SK-N-SH (cell line): Measurements from ENCODE around the gene DOCK10. TPM values are rescaled to one million over a fixed set of nuclear protein-coding genes. Genes with fewer than 3 reads are reported as not detected.

Experiments used
- CHD2 ChIP-seq: fragments of 150-350 bp; IDR thresholded peaks from 2 replicates; pipeline ENCODE4 v1.6.1; 2018; ENCODE audit warnings: low read length; ENCODE audit not compliant: partially characterized antibody
- ELF1 ChIP-seq: IDR thresholded peaks from 2 replicates; pipeline ENCODE4 v1.4.0; 2012
- FOSL2 ChIP-seq: IDR thresholded peaks from 2 replicates; pipeline ENCODE4 v1.4.0; 2012; ENCODE audit warnings: low read depth, mild to moderate bottlenecking, moderate library complexity, borderline replicate concordance
- FOXJ3 ChIP-seq: sonication (generic); formaldehyde crosslinking; IDR thresholded peaks from 2 replicates; pipeline ENCODE4 v1.5.1; 2020; ENCODE audit warnings: mild to moderate bottlenecking, missing genetic modification reagents
- FOXM1 ChIP-seq: IDR thresholded peaks from 2 replicates; pipeline ENCODE4 v1.4.0; 2012; ENCODE audit warnings: low read depth, mild to moderate bottlenecking
- GABPA ChIP-seq: IDR thresholded peaks from 2 replicates; pipeline ENCODE4 v1.4.0; 2012; ENCODE audit warnings: low read depth, mild to moderate bottlenecking
- GATA2 ChIP-seq: sonication (generic); formaldehyde crosslinking; IDR thresholded peaks from 2 replicates; pipeline ENCODE4 v1.5.0; 2020; ENCODE audit warnings: mild to moderate bottlenecking, missing genetic modification reagents
- MEF2A ChIP-seq: IDR thresholded peaks from 2 replicates; pipeline ENCODE4 v1.4.0; 2012; ENCODE audit warnings: low read depth, borderline replicate concordance
- MXI1 ChIP-seq: IDR thresholded peaks from 2 replicates; pipeline ENCODE4 v1.6.1; 2012; ENCODE audit warnings: mild to moderate bottlenecking, low read depth, low read length, improper control_type of control experiment
- NFIC ChIP-seq: IDR thresholded peaks from 2 replicates; pipeline ENCODE4 v1.4.0; 2012; ENCODE audit warnings: borderline replicate concordance
- NRF1 ChIP-seq: IDR thresholded peaks from 2 replicates; pipeline ENCODE4 v1.6.1; 2012; ENCODE audit warnings: low read depth, mild to moderate bottlenecking, low read length
- POLR2AphosphoS5 ChIP-seq: IDR thresholded peaks from 2 replicates; pipeline ENCODE4 v1.6.1; 2012; ENCODE audit warnings: low read depth, low read length
- RFX5 ChIP-seq: IDR thresholded peaks from 2 replicates; pipeline ENCODE4 v1.6.1; 2012; ENCODE audit warnings: mild to moderate bottlenecking, improper control_type of control experiment, low read length
- RXRA ChIP-seq: IDR thresholded peaks from 2 replicates; pipeline ENCODE4 v1.4.0; 2012; ENCODE audit warnings: low read depth, mild to moderate bottlenecking, borderline replicate concordance
- SIN3A ChIP-seq: IDR thresholded peaks from 2 replicates; pipeline ENCODE4 v1.6.1; 2012; ENCODE audit warnings: low read depth, mild to moderate bottlenecking, low read length, moderate library complexity, borderline replicate concordance
- TAF1 ChIP-seq: IDR thresholded peaks from 2 replicates; pipeline ENCODE4 v1.6.1; 2012; ENCODE audit warnings: low read depth, mild to moderate bottlenecking, low read length, moderate library complexity, borderline replicate concordance
- TEAD4 ChIP-seq: IDR thresholded peaks from 2 replicates; pipeline ENCODE4 v1.4.0; 2012; ENCODE audit warnings: mild to moderate bottlenecking, borderline replicate concordance; ENCODE audit not compliant: insufficient read depth
- USF1 ChIP-seq: IDR thresholded peaks from 2 replicates; pipeline ENCODE4 v1.4.0; 2012; ENCODE audit warnings: low read depth, borderline replicate concordance
- polyA plus RNA-seq, 3 experiments: library from polyadenylated mRNA; depleted of rRNA; stranded (reverse); fragments of >200 nt; gene quantifications; 2 replicates each; pipeline ENCODE4 v1.2.3, GENCODE V29; 2012
- TF ChIP-seq, protein P1 (sequence below): IDR thresholded peaks from 2 replicates; pipeline ENCODE4 v1.6.1; 2012; ENCODE audit warnings: mild to moderate bottlenecking, low read depth, low read length, moderate library complexity
- TF ChIP-seq, protein P2 (sequence below): IDR thresholded peaks from 2 replicates; pipeline ENCODE4 v1.4.0; 2012; ENCODE audit warnings: low read depth
- TF ChIP-seq, protein P3 (sequence below): IDR thresholded peaks from 2 replicates; pipeline ENCODE4 v1.4.0; 2012; ENCODE audit warnings: low read depth, borderline replicate concordance

The DOCK10 gene
- polyA plus RNA-seq, 1 of the 3 experiments (the other 2 are of a cell fraction), result 24.1 TPM

DNA sequence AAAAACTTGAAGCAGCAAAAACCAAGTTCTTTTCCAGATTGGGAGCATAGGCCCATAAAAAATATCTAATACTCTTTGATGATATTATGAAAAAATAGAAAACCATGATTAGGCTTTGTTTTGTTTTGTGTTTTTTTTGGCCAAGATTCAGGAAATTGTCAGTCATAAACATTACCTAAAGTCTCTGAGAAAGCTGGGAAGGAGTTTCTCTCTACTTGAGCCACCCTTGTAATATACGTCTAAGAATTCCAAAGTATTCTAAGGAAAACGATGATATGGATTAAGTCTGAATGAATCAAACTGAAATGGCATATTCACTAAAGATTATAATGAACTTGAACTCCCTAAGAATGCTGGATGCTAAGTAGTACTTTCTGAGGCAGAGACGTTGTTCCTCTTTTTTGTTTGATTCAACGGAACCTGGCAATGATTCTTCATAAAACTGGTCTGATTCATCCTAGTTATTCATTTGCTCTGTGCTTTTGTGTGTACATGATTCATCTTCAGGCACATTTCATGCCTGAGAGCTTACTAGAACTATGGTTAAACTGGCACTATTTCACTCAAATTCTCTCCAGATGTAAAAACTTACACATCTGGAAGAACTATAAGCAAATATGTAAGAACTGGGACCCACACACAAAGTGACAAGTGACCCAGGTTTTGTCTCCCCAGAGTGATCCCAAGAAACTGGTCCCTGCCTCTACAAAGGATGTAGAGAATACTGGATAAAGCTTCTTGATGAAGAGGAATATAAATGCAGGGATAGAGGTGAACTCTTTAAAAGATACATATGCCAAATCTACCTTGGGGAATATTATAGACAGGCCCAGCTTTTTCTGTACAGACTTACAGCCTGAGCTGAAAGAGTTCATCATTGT, 159.7 kb downstream of the DOCK10 start (continued):
- TF ChIP-seq CHD2 (no peak), FOXJ3 (CRISPR knock-in tag) (no peak), ELF1 (no peak), RXRA (peak; percentile 54; the same call in 1 of the 2 replicates), GATA2 (CRISPR knock-in tag) (no peak), TAF1 (no peak), GABPA (no peak), POLR2AphosphoS5 (peak; percentile 53; the same call in 1 of the 2 replicates), USF1 (no peak), FOXM1 (no peak), FOSL2 (peak; percentile 98), RFX5 (no peak), TEAD4 (no peak), NFIC (peak; percentile 55), MEF2A (0 out of 2 replicates have a peak, but pooled peaks have one; percentile 31), MXI1 (no peak), NRF1 (no peak), SIN3A (no peak)
- TF ChIP-seq, protein P1, sequence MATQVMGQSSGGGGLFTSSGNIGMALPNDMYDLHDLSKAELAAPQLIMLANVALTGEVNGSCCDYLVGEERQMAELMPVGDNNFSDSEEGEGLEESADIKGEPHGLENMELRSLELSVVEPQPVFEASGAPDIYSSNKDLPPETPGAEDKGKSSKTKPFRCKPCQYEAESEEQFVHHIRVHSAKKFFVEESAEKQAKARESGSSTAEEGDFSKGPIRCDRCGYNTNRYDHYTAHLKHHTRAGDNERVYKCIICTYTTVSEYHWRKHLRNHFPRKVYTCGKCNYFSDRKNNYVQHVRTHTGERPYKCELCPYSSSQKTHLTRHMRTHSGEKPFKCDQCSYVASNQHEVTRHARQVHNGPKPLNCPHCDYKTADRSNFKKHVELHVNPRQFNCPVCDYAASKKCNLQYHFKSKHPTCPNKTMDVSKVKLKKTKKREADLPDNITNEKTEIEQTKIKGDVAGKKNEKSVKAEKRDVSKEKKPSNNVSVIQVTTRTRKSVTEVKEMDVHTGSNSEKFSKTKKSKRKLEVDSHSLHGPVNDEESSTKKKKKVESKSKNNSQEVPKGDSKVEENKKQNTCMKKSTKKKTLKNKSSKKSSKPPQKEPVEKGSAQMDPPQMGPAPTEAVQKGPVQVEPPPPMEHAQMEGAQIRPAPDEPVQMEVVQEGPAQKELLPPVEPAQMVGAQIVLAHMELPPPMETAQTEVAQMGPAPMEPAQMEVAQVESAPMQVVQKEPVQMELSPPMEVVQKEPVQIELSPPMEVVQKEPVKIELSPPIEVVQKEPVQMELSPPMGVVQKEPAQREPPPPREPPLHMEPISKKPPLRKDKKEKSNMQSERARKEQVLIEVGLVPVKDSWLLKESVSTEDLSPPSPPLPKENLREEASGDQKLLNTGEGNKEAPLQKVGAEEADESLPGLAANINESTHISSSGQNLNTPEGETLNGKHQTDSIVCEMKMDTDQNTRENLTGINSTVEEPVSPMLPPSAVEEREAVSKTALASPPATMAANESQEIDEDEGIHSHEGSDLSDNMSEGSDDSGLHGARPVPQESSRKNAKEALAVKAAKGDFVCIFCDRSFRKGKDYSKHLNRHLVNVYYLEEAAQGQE, result no peak
- TF ChIP-seq, protein P2, sequence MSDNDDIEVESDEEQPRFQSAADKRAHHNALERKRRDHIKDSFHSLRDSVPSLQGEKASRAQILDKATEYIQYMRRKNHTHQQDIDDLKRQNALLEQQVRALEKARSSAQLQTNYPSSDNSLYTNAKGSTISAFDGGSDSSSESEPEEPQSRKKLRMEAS, result no peak
- TF ChIP-seq, protein P3, sequence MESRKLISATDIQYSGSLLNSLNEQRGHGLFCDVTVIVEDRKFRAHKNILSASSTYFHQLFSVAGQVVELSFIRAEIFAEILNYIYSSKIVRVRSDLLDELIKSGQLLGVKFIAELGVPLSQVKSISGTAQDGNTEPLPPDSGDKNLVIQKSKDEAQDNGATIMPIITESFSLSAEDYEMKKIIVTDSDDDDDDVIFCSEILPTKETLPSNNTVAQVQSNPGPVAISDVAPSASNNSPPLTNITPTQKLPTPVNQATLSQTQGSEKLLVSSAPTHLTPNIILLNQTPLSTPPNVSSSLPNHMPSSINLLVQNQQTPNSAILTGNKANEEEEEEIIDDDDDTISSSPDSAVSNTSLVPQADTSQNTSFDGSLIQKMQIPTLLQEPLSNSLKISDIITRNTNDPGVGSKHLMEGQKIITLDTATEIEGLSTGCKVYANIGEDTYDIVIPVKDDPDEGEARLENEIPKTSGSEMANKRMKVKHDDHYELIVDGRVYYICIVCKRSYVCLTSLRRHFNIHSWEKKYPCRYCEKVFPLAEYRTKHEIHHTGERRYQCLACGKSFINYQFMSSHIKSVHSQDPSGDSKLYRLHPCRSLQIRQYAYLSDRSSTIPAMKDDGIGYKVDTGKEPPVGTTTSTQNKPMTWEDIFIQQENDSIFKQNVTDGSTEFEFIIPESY, result peak; percentile 47; the same call in 1 of the 2 replicates
